Measurements from ENCODE around the gene SEC61A2.
"Not testable (repeated sequence)": the region's sequence is repeated elsewhere in the genome, so short reads cannot be mapped to it uniquely, and the experiment has no call there.

Gene SEC61A2

GRCh38 chr10:12129222-12130111 is at the start of gene SEC61A2:
SEC61A2 (plus strand) TSS chr10:12129677; CDS start chr10:12129788, 111 bp downstream.
- Histone ChIP-seq H3K27me3 (ENCODE audit: control insufficient read depth, insufficient read depth, low read length) (no peaks in the 10 kb centered on the region), H3K9ac (ENCODE audit: low read length) (peak within 1 kb of the TSS; percentile 77), H3K4me1 (ENCODE audit: control insufficient read depth, insufficient read depth, low read length) (peaks cover 2% of the 10 kb centered on the region), H3K36me3 (ENCODE audit: control insufficient read depth, insufficient read depth, low read length) (peaks cover 2% of the 10 kb centered on the region), H3K27ac (ENCODE audit: low read depth, low read length) (peak within 1 kb of the TSS; percentile 93), H3K4me3 (ENCODE audit: low read length) (peak within 1 kb of the TSS; percentile 89)

GRCh38 chr10:12081470-12081869 is 48.0 kb upstream of the SEC61A2 start:
- H3K9ac ChIP-seq (ENCODE audit: low read length) = no peak overlapping the region
- no peak overlapping the region for H3K27ac ChIP-seq (ENCODE audit: low read depth, low read length)
- no peak overlapping the region for H3K4me3 ChIP-seq (ENCODE audit: low read length)
- peaks cover 2% of the 10 kb centered on the region for H3K36me3 ChIP-seq (ENCODE audit: control insufficient read depth, insufficient read depth, low read length)
- no peaks in the 10 kb centered on the region for H3K4me1 ChIP-seq (ENCODE audit: control insufficient read depth, insufficient read depth, low read length)
- no peaks in the 10 kb centered on the region for H3K27me3 ChIP-seq (ENCODE audit: control insufficient read depth, insufficient read depth, low read length)

GRCh38 chr10:12081879-12082557 is 47.5 kb upstream of the SEC61A2 start:
- Histone ChIP-seq H3K36me3 (ENCODE audit: control insufficient read depth, insufficient read depth, low read length) (peaks cover 3% of the 10 kb centered on the region), H3K4me3 (ENCODE audit: low read length) (no peak overlapping the region), H3K27ac (ENCODE audit: low read depth, low read length) (no peak overlapping the region), H3K27me3 (ENCODE audit: control insufficient read depth, insufficient read depth, low read length) (no peaks in the 10 kb centered on the region), H3K4me1 (ENCODE audit: control insufficient read depth, insufficient read depth, low read length) (no peaks in the 10 kb centered on the region), H3K9ac (ENCODE audit: low read length) (no peak overlapping the region)

DNA sequence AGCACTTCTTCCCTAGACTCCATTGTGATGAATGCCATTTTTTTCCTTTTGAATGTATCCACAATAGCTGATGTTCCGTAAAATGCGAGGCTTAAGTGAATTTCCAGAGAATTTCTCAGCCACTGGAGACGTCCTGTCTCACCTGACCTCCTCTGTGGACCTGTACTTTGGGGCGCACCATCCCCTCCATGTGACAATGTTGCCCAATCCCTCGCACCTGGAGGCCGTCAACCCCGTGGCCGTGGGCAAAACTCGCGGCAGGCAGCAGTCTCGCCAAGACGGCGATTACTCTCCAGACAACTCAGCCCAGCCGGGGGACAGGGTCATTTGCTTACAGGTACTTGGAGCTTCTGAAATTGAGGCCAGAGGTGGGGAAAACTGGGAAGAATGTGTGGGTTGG is 40.6 kb upstream of the SEC61A2 start:
- no peak overlapping the region for H3K9ac ChIP-seq (ENCODE audit: low read length)
- no peaks in the 10 kb centered on the region for H3K4me1 ChIP-seq (ENCODE audit: control insufficient read depth, insufficient read depth, low read length)
- peaks cover 11% of the 10 kb centered on the region for H3K36me3 ChIP-seq (ENCODE audit: control insufficient read depth, insufficient read depth, low read length)
- H3K27me3 ChIP-seq (ENCODE audit: control insufficient read depth, insufficient read depth, low read length) = no peaks in the 10 kb centered on the region
- no peak overlapping the region for H3K27ac ChIP-seq (ENCODE audit: low read depth, low read length)
- no peak overlapping the region for H3K4me3 ChIP-seq (ENCODE audit: low read length)

GRCh38 chr10:12091421-12091820 is 38.1 kb upstream of the SEC61A2 start:
- H3K4me1 ChIP-seq (ENCODE audit: control insufficient read depth, insufficient read depth, low read length) = no peaks in the 10 kb centered on the region
- H3K27me3 ChIP-seq (ENCODE audit: control insufficient read depth, insufficient read depth, low read length) = no peaks in the 10 kb centered on the region
- H3K9ac ChIP-seq (ENCODE audit: low read length) = no peak overlapping the region
- H3K36me3 ChIP-seq (ENCODE audit: control insufficient read depth, insufficient read depth, low read length) = peaks cover 10% of the 10 kb centered on the region
- no peak overlapping the region for H3K4me3 ChIP-seq (ENCODE audit: low read length)
- no peak overlapping the region for H3K27ac ChIP-seq (ENCODE audit: low read depth, low read length)

DNA sequence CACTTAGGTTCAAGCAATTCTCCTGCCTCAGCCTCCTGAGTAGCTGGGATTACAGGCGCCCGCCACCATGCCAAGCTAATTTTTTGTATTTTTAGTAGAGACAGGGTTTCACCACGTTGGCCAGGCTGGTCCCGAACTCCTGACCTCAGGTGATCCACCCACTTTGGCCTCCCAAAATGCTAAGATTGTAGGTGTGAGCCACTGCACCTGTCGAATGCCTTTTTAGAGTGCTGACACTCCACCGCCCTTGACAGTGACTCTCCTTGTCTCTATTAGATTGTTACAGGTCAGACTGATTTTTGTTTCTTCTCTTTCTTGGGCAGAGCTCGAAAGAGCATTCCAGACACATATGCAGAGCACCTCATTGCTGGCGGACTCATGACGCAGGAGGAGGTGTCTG is 32.1 kb upstream of the SEC61A2 start:
- not testable (repeated sequence) for H3K36me3 ChIP-seq (ENCODE audit: control insufficient read depth, insufficient read depth, low read length); H3K27ac ChIP-seq (ENCODE audit: low read depth, low read length); H3K4me1 ChIP-seq (ENCODE audit: control insufficient read depth, insufficient read depth, low read length); H3K27me3 ChIP-seq (ENCODE audit: control insufficient read depth, insufficient read depth, low read length); H3K9ac ChIP-seq (ENCODE audit: low read length); H3K4me3 ChIP-seq (ENCODE audit: low read length)

- Histone ChIP-seq H3K9ac (ENCODE audit: low read length) (no peak overlapping the region), H3K4me1 (ENCODE audit: control insufficient read depth, insufficient read depth, low read length) (no peaks in the 10 kb centered on the region), H3K36me3 (ENCODE audit: control insufficient read depth, insufficient read depth, low read length) (peaks cover 3% of the 10 kb centered on the region), H3K27me3 (ENCODE audit: control insufficient read depth, insufficient read depth, low read length) (no peaks in the 10 kb centered on the region), H3K27ac (ENCODE audit: low read depth, low read length) (no peak overlapping the region), H3K4me3 (ENCODE audit: low read length) (no peak overlapping the region)
Measured at GRCh38 chr10:12097791-12098190, 31.7 kb upstream of the SEC61A2 start.

DNA sequence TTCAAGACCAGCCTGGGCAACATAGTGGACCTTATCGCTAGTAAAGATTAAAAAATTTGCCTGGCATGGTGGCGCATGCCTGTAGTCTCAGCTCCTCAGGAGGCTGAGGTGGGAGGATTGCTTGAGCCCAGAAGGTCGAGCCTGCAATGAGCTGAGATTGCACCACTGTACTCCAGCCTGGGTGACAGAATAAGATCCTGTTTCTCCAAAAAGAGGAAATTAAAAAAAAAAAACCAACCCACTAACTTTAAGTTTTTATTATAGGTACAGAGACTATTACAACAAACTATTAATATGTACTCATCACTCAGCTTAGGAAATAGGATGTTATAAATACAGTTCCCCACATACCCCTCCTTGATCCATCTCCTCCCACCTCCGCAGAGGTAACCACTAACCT is 30.5 kb upstream of the SEC61A2 start:
- no peak overlapping the region for H3K4me3 ChIP-seq (ENCODE audit: low read length)
- H3K4me1 ChIP-seq (ENCODE audit: control insufficient read depth, insufficient read depth, low read length) = no peaks in the 10 kb centered on the region
- H3K27me3 ChIP-seq (ENCODE audit: control insufficient read depth, insufficient read depth, low read length) = no peaks in the 10 kb centered on the region
- H3K27ac ChIP-seq (ENCODE audit: low read depth, low read length) = no peak overlapping the region
- H3K9ac ChIP-seq (ENCODE audit: low read length) = no peak overlapping the region
- peaks cover 6% of the 10 kb centered on the region for H3K36me3 ChIP-seq (ENCODE audit: control insufficient read depth, insufficient read depth, low read length)

GRCh38 chr10:12103802-12104201 is 25.7 kb upstream of the SEC61A2 start:
- H3K4me3 ChIP-seq (ENCODE audit: low read length) = no peak overlapping the region
- H3K27me3 ChIP-seq (ENCODE audit: control insufficient read depth, insufficient read depth, low read length) = no peaks in the 10 kb centered on the region
- H3K36me3 ChIP-seq (ENCODE audit: control insufficient read depth, insufficient read depth, low read length) = peaks cover 17% of the 10 kb centered on the region
- no peaks in the 10 kb centered on the region for H3K4me1 ChIP-seq (ENCODE audit: control insufficient read depth, insufficient read depth, low read length)
- H3K27ac ChIP-seq (ENCODE audit: low read depth, low read length) = no peak overlapping the region
- no peak overlapping the region for H3K9ac ChIP-seq (ENCODE audit: low read length)

DNA sequence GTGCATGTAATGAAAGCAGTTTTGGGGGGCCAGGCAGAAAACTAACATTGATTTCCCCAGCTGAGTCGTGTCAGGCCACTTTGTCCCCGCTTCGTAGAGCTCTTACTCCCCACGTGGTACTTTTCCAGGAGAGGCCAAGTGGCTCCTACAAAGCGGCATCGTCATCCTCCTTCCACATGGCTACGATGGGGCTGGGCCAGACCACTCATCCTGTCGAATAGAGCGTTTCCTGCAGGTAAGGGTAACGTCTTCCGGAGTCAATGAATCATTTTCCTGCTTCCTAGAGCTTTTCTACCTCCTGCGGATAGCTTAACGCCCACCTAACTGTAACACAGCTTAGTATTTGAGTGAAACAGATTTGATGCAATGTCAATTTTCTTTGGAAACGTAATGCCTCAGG is 21.7 kb upstream of the SEC61A2 start:
- Histone ChIP-seq H3K4me3 (ENCODE audit: low read length) (no peak overlapping the region), H3K4me1 (ENCODE audit: control insufficient read depth, insufficient read depth, low read length) (no peaks in the 10 kb centered on the region), H3K36me3 (ENCODE audit: control insufficient read depth, insufficient read depth, low read length) (peaks cover 13% of the 10 kb centered on the region), H3K9ac (ENCODE audit: low read length) (no peak overlapping the region), H3K27me3 (ENCODE audit: control insufficient read depth, insufficient read depth, low read length) (no peaks in the 10 kb centered on the region), H3K27ac (ENCODE audit: low read depth, low read length) (no peak overlapping the region)

DNA sequence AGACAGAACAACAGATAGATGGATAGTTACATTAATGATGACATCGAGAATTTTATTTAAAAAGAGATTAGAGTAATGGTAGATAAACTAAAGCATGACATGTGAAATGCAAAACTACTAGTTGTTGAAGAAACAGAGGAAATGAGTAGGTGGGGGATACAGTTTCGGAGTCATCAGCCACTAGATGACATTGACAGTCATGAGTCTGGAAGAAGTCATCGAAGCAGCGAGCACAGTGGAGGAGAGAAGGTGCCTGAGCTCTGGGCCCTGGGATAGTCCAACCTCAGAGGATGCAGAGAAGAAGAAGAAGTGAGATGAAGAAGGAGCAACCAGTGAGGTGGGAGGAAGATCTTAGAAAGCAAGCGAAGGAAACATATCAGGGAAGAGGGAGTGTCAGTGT is 20.2 kb upstream of the SEC61A2 start:
- Histone ChIP-seq H3K4me1 (ENCODE audit: control insufficient read depth, insufficient read depth, low read length) (no peaks in the 10 kb centered on the region), H3K36me3 (ENCODE audit: control insufficient read depth, insufficient read depth, low read length) (peaks cover 11% of the 10 kb centered on the region), H3K4me3 (ENCODE audit: low read length) (no peak overlapping the region), H3K27ac (ENCODE audit: low read depth, low read length) (no peak overlapping the region), H3K9ac (ENCODE audit: low read length) (no peak overlapping the region), H3K27me3 (ENCODE audit: control insufficient read depth, insufficient read depth, low read length) (no peaks in the 10 kb centered on the region)

DNA sequence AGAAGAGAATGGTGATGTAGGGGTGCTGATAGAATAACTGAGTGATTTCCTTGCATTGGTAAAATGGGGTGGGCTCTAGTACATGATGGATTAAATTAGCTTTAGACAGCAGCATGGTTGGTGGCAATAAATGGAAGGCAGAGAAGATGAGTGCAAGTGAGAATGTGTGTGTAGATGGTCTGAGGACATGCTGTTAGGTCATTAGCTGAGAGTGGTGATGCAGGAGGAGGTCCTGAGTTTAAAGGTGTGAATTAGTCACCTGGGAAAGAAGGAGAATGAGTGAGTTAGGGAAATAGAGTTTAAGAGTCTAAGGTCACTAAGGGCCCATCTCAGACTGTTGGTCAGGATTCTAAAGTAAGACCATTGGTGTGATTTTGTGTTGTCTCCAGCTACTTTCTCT is 17.9 kb upstream of the SEC61A2 start:
- Histone ChIP-seq H3K9ac (ENCODE audit: low read length) (no peak overlapping the region), H3K4me1 (ENCODE audit: control insufficient read depth, insufficient read depth, low read length) (no peaks in the 10 kb centered on the region), H3K36me3 (ENCODE audit: control insufficient read depth, insufficient read depth, low read length) (peaks cover 9% of the 10 kb centered on the region), H3K27ac (ENCODE audit: low read depth, low read length) (no peak overlapping the region), H3K4me3 (ENCODE audit: low read length) (no peak overlapping the region), H3K27me3 (ENCODE audit: control insufficient read depth, insufficient read depth, low read length) (no peaks in the 10 kb centered on the region)

All from rectal smooth muscle tissue (tissue), 1 donor.